GM18498 (cell line): Measurements from ENCODE around the gene TBCA.
"Not testable (repeated sequence)": the region's sequence is repeated elsewhere in the genome, so short reads cannot be mapped to it uniquely, and the experiment has no call there.

Source experiments
- ATAC-seq: cut with Tn5 transposase; IDR thresholded peaks from one replicate; pipeline ENCODE4 v1.9.1; 2021; ENCODE audit warnings: mild to moderate bottlenecking, moderate library complexity; ENCODE audit not compliant: unreplicated experiment

Gene TBCA

GRCh38 chr5:77709993-77710685, 66.0 kb downstream of the TBCA start:
- ATAC-seq: no peak

GRCh38 chr5:77709340-77709739, 66.8 kb downstream of the TBCA start:
- no peak for ATAC-seq

GRCh38 chr5:77707791-77708190, 68.3 kb downstream of the TBCA start:
- ATAC-seq: no peak

- not testable (repeated sequence) for ATAC-seq
Measured at GRCh38 chr5:77699569-77699968, 76.6 kb downstream of the TBCA start.

GRCh38 chr5:77698920-77699319, 77.2 kb downstream of the TBCA start:
- ATAC-seq: no peak

GRCh38 chr5:77697692-77698091, 78.4 kb downstream of the TBCA start:
- ATAC-seq: no peak

- no peak for ATAC-seq
Measured at GRCh38 chr5:77696120-77696519, 80.0 kb downstream of the TBCA start.

- no peak for ATAC-seq
Measured at GRCh38 chr5:77693913-77694312, 82.2 kb downstream of the TBCA start.

- ATAC-seq: no peak
Measured at GRCh38 chr5:77683171-77683732, 92.9 kb downstream of the TBCA start.

- no peak for ATAC-seq
Measured at GRCh38 chr5:77670526-77670925, 105.6 kb downstream of the TBCA start.

- ATAC-seq: no peak
Measured at GRCh38 chr5:77669677-77670076, 106.5 kb downstream of the TBCA start.

- ATAC-seq: no peak
Measured at GRCh38 chr5:77663090-77663863, 112.9 kb downstream of the TBCA start.

- no peak for ATAC-seq
Measured at GRCh38 chr5:77662635-77663034, 113.5 kb downstream of the TBCA start.

- ATAC-seq: no peak
Measured at GRCh38 chr5:77658662-77659061, 117.5 kb downstream of the TBCA start.

GRCh38 chr5:77651343-77651742, 124.8 kb downstream of the TBCA start:
- no peak for ATAC-seq

GRCh38 chr5:77650686-77651085, 125.5 kb downstream of the TBCA start:
- ATAC-seq: no peak

GRCh38 chr5:77649776-77650175, 126.4 kb downstream of the TBCA start:
- no peak for ATAC-seq

GRCh38 chr5:77645995-77646639, 130.0 kb downstream of the TBCA start:
- no peak for ATAC-seq

- no peak for ATAC-seq
Measured at GRCh38 chr5:77645158-77645994, 130.8 kb downstream of the TBCA start.

- no peak for ATAC-seq
Measured at GRCh38 chr5:77644371-77645157, 131.6 kb downstream of the TBCA start.
